Panc1 (cell line): ENCODE data around the gene ABHD12. TPM values are rescaled to one million over a fixed set of nuclear protein-coding genes. Genes with fewer than 3 reads are reported as not detected.

Experiments used
- ATAC-seq: fragments of 200-7000 bp; cut with Tn5 transposase; 2 replicates; pipeline ENCODE4 v1.9.1; 2020; ENCODE audit warnings: mild to moderate bottlenecking, moderate library complexity
- BruUV-seq: library from RNA; stranded (reverse); fragments of 400-500 nt; replicated peaks from 2 replicates; lab custom pipeline; 2021; lab: Mats Ljungman, UMichigan
- CTCF ChIA-PET: fragments of 300-600 bp; sonication (Branson Sonifier 250); formaldehyde crosslinking; loops from one replicate; lab custom pipeline; 2022; ENCODE audit warnings: antibody characterized with exemption; lab: Charles Lee
- POLR2A ChIA-PET: fragments of 300-600 bp; sonication (Branson Sonifier 250); formaldehyde crosslinking; loops from one replicate; lab custom pipeline; 2022; ENCODE audit warnings: antibody characterized with exemption; lab: Charles Lee
- DNase-seq: peaks from one replicate; pipeline ENCODE4 v3.0.0-alpha.2; 2010; ENCODE audit warnings: low read depth, low spot score
- H3K27ac ChIP-seq: 2 replicates; pipeline ENCODE4 v1.5.1; 2011; ENCODE audit warnings: mild to moderate bottlenecking, low read length, inconsistent platforms
- H3K27me3 ChIP-seq: fragments of 200-500 bp; sonication (Bioruptor generic); 2 replicates; pipeline ENCODE4 v1.6.0; 2014; ENCODE audit warnings: low read length, inconsistent platforms; ENCODE audit not compliant: control insufficient read depth, insufficient read depth
- H3K36me3 ChIP-seq: fragments of 200-500 bp; sonication (Bioruptor generic); 2 replicates; pipeline ENCODE4 v1.5.1; 2014; ENCODE audit warnings: inconsistent platforms, mild to moderate bottlenecking, low read length, moderate library complexity; ENCODE audit not compliant: control insufficient read depth, insufficient read depth
- H3K4me1 ChIP-seq: 2 replicates; pipeline ENCODE4 v1.5.1; 2011; ENCODE audit warnings: inconsistent platforms, mild to moderate bottlenecking, low read length, moderate library complexity; ENCODE audit not compliant: control insufficient read depth, insufficient read depth
- H3K4me3 ChIP-seq, 2 experiments: 2 replicates each; pipeline ENCODE4 v1.5.1; 2011 to 2012; ENCODE audit warnings: low read depth in 2 of 2, low read length in 2 of 2, mild to moderate bottlenecking in 2 of 2, inconsistent platforms in 1 of 2, moderate library complexity in 1 of 2
- H3K9me3 ChIP-seq: fragments of 200-500 bp; sonication (Bioruptor generic); 2 replicates; pipeline ENCODE4 v1.5.1; 2014; ENCODE audit warnings: low read depth, mild to moderate bottlenecking, inconsistent platforms, low read length, moderate library complexity; ENCODE audit not compliant: control insufficient read depth, insufficient read depth
- POLR2AphosphoS5 ChIP-seq: IDR thresholded peaks from 2 replicates; pipeline ENCODE4 v1.6.1; 2012; ENCODE audit warnings: mild to moderate bottlenecking, low read depth, low read length, moderate library complexity
- SIN3A ChIP-seq: IDR thresholded peaks from 2 replicates; pipeline ENCODE4 v1.6.1; 2012; ENCODE audit warnings: low read depth, mild to moderate bottlenecking, low read length, moderate library complexity, borderline replicate concordance; ENCODE audit not compliant: insufficient read depth
- TCF7L2 ChIP-seq: IDR thresholded peaks from 2 replicates; pipeline ENCODE4 v1.6.1; 2011; ENCODE audit warnings: mild to moderate bottlenecking, low read depth, low read length, inconsistent platforms
- in situ Hi-C: cut with HindIII; loops from 2 replicates; pipeline ENCODE4 v1.10.0; 2016; ENCODE audit warnings: low sequenced_read_pairs, low pct_unique_long_range_greater_than_20kb
- intact Hi-C: fragments of 100-400 bp; cut with micrococcal nuclease; formaldehyde crosslinking; loops from one replicate; pipeline ENCODE4 v1.10.0; 2022; ENCODE audit not compliant: unreplicated experiment
- total RNA-seq: library from RNA; stranded (reverse); gene quantifications from one replicate; pipeline ENCODE4 v1.2.1, GENCODE V29; 2021; ENCODE audit not compliant: unreplicated experiment
- TF ChIP-seq, protein P1 (sequence below), 2 experiments: IDR thresholded peaks; 2 replicates each; pipeline ENCODE4 v1.6.1; 2011 to 2012; ENCODE audit warnings: low read depth in 2 of 2, control low read depth in 1 of 2, low read length in 1 of 2, mild to moderate bottlenecking in 1 of 2, moderate library complexity in 1 of 2; ENCODE audit not compliant: insufficient read depth in 1 of 2
- TF ChIP-seq, protein P2 (sequence below): fragments of 450-650 bp; IDR thresholded peaks from 2 replicates; pipeline ENCODE4 v1.5.1; 2017; ENCODE audit warnings: mild to moderate bottlenecking

Gene ABHD12
- total RNA-seq, 1 experiment from 2014 or later = 90.9 TPM

DNA sequence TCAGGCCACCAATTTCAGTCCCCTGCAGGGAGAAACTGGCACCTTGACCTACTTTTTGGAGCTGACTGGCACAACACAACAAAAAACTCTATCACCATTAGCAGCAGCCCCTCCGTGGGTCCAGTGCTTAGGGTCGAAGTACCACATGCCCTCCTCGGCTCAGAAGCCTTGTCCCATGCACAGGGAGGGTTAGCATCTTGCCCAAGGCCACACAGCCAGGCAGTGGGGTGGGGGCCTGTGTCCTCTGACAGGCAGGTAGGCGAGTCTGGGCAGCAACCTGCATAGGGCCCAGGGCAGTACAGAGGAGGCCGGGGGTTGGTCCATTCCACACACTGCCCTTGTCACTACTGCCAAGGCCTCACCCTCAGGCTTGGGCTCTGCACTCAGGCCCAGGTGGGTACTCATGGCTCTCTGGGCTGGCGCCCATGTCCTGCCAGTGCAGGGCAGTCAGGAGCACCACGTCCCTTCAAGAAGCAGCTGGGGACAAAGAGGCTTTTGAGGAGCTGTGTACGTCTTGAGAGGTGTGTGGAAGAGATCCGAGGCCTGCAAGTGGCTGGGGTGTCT is 89.2 kb downstream of the ABHD12 start:
- Histone ChIP-seq H3K27ac (peak overlapping the region; percentile 78), H3K9me3 (no peaks in the 10 kb centered on the region), H3K4me3 (no peak overlapping the region), H3K36me3 (peaks cover 2% of the 10 kb centered on the region; the same call in 1 of the 2 replicates), H3K27me3 (no peaks in the 10 kb centered on the region), H3K4me1 (peaks cover 53% of the 10 kb centered on the region)
- in situ Hi-C loops (no loop called here), intact Hi-C loops (loop anchor here (2.0 kb wide), 1 partner anchor 97 kb away; no protein-coding TSS in a partner anchor)
- TF ChIP-seq POLR2AphosphoS5 (peak; percentile 44), TCF7L2 (no peak)
- ATAC-seq (no peak), DNase-seq (no peak)
- ChIA-PET POLR2A (interaction anchor here (0.7 kb wide), 1 partner anchor 98 kb away, joined by 3 read pairs; no protein-coding TSS in a partner anchor), CTCF (interaction anchor here (0.6 to 2.9 kb wide), 4 partner anchors 9 to 98 kb away, joined by 3 to 22 read pairs (median 4); no protein-coding TSS in a partner anchor)
- BruUV-seq = no TSS peak

DNA sequence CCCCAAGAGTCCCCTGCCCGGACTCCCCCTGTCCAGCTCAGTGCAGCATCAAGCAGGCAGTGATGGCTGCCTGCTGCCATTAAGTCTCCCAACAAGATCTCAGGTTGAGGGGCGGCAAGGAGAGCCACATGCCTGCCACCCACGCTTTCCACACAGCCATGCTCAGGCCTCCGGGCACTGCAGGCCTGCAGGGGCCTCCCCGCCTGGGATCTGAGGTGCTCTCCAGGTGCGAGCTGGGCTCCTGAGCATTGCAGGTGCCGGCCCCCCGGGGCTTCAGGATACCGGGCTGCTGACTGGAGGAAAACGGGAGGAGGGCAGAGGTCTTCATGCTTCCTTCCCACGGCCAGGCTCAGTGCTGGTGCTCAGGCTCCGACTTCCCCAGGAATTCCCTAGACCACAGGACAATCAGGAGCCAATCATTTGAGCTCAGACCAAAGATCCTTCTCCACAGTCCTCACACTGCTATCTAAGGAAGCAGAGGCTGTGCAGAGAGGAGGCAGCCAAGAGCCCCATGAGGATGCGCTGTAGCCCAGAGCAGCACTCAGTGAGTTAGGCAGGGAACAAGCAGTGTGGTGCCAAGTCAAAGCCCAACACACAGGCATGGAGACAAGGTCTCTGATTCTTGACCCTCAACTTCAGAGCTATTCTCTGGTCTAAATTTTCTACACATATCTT is 90.0 kb downstream of the ABHD12 start:
- ChIA-PET POLR2A (interaction anchor here (0.7 kb wide), 1 partner anchor 99 kb away, joined by 3 read pairs; no protein-coding TSS in a partner anchor), CTCF (interaction anchor here (0.6 to 2.9 kb wide), 4 partner anchors 10 to 98 kb away, joined by 3 to 22 read pairs (median 4); no protein-coding TSS in a partner anchor)
- H3K9me3 ChIP-seq = no peaks in the 10 kb centered on the region
- TF ChIP-seq, protein P1, sequence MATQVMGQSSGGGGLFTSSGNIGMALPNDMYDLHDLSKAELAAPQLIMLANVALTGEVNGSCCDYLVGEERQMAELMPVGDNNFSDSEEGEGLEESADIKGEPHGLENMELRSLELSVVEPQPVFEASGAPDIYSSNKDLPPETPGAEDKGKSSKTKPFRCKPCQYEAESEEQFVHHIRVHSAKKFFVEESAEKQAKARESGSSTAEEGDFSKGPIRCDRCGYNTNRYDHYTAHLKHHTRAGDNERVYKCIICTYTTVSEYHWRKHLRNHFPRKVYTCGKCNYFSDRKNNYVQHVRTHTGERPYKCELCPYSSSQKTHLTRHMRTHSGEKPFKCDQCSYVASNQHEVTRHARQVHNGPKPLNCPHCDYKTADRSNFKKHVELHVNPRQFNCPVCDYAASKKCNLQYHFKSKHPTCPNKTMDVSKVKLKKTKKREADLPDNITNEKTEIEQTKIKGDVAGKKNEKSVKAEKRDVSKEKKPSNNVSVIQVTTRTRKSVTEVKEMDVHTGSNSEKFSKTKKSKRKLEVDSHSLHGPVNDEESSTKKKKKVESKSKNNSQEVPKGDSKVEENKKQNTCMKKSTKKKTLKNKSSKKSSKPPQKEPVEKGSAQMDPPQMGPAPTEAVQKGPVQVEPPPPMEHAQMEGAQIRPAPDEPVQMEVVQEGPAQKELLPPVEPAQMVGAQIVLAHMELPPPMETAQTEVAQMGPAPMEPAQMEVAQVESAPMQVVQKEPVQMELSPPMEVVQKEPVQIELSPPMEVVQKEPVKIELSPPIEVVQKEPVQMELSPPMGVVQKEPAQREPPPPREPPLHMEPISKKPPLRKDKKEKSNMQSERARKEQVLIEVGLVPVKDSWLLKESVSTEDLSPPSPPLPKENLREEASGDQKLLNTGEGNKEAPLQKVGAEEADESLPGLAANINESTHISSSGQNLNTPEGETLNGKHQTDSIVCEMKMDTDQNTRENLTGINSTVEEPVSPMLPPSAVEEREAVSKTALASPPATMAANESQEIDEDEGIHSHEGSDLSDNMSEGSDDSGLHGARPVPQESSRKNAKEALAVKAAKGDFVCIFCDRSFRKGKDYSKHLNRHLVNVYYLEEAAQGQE (IDR thresholded peaks at IDR 0.05; ENCODE audit: insufficient read depth in 1 of 2, low read depth in 2 of 2, low read length in 1 of 2) = no peak
- no peak for TF ChIP-seq SIN3A
- TF ChIP-seq POLR2AphosphoS5 = no peak; the same call in none of the 2 replicates
- no peak for TF ChIP-seq TCF7L2
- TF ChIP-seq, protein P2, sequence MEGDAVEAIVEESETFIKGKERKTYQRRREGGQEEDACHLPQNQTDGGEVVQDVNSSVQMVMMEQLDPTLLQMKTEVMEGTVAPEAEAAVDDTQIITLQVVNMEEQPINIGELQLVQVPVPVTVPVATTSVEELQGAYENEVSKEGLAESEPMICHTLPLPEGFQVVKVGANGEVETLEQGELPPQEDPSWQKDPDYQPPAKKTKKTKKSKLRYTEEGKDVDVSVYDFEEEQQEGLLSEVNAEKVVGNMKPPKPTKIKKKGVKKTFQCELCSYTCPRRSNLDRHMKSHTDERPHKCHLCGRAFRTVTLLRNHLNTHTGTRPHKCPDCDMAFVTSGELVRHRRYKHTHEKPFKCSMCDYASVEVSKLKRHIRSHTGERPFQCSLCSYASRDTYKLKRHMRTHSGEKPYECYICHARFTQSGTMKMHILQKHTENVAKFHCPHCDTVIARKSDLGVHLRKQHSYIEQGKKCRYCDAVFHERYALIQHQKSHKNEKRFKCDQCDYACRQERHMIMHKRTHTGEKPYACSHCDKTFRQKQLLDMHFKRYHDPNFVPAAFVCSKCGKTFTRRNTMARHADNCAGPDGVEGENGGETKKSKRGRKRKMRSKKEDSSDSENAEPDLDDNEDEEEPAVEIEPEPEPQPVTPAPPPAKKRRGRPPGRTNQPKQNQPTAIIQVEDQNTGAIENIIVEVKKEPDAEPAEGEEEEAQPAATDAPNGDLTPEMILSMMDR = no peak; the same call in 1 of the 2 replicates
- in situ Hi-C loops = no loop called here
- BruUV-seq = no TSS peak
- no peaks in the 10 kb centered on the region for H3K27me3 ChIP-seq
- peak overlapping the region; percentile 78 for H3K27ac ChIP-seq
- intact Hi-C loops = loop anchor here (2.0 kb wide), 1 partner anchor 98 kb away; no protein-coding TSS in a partner anchor
- H3K36me3 ChIP-seq = peaks cover 2% of the 10 kb centered on the region; the same call in 1 of the 2 replicates
- ATAC-seq = peak; percentile 58
- DNase-seq = no peak
- peaks cover 62% of the 10 kb centered on the region for H3K4me1 ChIP-seq
- no peak overlapping the region for H3K4me3 ChIP-seq
